ENCODE measurements around the gene ITLN2. TPM values are rescaled to one million over a fixed set of nuclear protein-coding genes. Genes with fewer than 3 reads are reported as not detected.

Gene ITLN2
- total and polyA plus RNA-seq, 8 donors = 0.19 TPM; not detected in 7

DNA sequence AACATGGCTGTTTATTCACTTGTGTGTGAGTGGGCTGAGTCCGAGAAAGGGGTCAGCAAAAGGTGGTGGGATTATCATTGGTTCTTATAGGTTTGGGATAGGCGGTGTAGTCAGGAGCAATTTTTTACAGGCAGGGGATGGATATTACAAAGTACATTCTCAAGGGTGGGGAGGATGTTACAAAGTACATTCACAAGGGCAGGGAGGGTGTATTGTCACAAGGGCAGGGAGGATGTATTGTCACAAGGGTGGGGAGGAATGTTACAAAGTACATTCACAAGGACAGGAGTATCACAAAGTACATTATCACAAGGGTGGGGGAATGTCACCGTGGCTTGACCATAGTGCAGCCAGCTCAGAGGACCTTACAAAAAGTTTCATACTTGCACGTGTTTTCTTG lies 31.1 kb upstream of the ITLN2 start:
- Histone ChIP-seq H3K36me3 (no peaks in the 10 kb centered on the region), H3K27ac (no peak overlapping the region), H3K9me3 (no peaks in the 10 kb centered on the region), H3K4me3 (no peak overlapping the region), H3K27me3 (no peaks in the 10 kb centered on the region), H3K4me1 (no peaks in the 10 kb centered on the region)
- FAIRE-seq (no peak), DNase-seq (no peak), ATAC-seq (no peak)
- intact Hi-C loops (cut with DNase I) = no loop called here
- TF ChIP-seq, protein P1, sequence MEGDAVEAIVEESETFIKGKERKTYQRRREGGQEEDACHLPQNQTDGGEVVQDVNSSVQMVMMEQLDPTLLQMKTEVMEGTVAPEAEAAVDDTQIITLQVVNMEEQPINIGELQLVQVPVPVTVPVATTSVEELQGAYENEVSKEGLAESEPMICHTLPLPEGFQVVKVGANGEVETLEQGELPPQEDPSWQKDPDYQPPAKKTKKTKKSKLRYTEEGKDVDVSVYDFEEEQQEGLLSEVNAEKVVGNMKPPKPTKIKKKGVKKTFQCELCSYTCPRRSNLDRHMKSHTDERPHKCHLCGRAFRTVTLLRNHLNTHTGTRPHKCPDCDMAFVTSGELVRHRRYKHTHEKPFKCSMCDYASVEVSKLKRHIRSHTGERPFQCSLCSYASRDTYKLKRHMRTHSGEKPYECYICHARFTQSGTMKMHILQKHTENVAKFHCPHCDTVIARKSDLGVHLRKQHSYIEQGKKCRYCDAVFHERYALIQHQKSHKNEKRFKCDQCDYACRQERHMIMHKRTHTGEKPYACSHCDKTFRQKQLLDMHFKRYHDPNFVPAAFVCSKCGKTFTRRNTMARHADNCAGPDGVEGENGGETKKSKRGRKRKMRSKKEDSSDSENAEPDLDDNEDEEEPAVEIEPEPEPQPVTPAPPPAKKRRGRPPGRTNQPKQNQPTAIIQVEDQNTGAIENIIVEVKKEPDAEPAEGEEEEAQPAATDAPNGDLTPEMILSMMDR (IDR thresholded peaks at IDR 0.05) = no peak
- WGBS, 2 donors = 95 to 98% methylated on average over 4 of the region's 4 CpGs

DNA sequence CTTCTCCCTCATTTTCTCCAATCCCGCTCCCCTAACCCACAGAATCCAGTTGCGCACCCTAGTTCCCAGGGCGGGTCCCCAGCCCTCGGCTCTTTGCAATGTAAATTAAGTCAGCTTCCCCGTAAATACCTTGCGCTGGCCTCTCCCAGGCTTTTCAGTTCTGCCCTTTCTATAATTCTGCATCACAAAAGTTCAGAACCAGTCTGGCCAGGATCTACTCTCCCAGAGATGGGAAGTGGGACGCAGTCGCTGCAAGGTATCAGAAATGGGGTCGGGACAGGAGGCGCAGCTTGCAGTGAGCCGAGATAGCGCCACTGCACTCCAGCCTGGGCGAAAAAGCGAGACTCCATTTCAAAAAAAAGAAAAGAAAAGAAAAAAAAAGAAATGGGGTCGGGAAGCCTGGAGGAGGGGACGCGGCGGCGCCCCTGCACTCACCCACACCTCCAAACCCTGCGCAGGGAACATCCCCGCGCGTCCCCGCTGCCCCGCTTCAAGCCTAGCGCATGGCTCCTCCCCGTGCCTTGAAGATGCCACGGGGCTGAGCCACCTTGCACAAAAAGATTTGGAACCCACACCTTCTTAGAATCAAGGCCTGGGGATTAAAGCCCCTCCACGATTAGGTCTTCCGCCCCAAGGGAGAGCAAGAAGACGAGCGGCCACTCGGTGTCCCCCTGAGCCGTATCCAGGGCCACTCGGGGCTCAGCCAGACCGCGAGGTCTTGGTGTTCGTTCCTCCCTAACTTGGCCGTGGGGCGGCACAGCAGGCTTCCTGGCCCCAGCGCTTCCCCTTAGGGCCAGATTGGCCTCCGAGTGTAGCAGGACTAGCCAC lies 27.2 kb upstream of the ITLN2 start:
- no peak overlapping the region for H3K4me3 ChIP-seq
- no peaks in the 10 kb centered on the region for H3K9me3 ChIP-seq
- H3K4me1 ChIP-seq = no peaks in the 10 kb centered on the region
- intact Hi-C loops (cut with DNase I) = no loop called here
- DNase-seq (no peak), ATAC-seq (no peak), FAIRE-seq (no peak)
- TF ChIP-seq, protein P1 (IDR thresholded peaks at IDR 0.05) = no peak
- 45 to 63% methylated on average over 42 of the region's 42 CpGs for whole genome bisulfite sequencing, 2 donors
- H3K36me3 ChIP-seq = no peaks in the 10 kb centered on the region
- no peak overlapping the region for H3K27ac ChIP-seq
- H3K27me3 ChIP-seq = no peaks in the 10 kb centered on the region

DNA sequence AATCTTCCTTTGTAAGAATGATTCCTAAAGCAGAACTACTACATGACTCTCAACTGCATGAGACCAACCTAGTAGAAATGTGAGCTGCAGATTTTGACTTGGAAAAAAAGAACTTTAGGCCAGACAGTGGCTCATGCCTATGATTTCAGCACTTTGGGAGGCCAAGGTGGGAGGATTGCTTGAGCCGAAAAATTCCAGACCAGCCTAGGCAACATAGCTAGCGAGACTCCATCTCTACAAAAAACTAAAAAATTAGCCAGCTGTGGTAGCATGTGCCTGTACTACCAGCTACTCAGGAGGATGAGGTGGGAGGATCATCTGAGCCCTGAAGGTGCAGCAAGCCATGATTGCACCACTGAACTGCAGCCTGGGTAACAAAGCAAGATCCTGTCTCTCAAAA lies 24.7 kb upstream of the ITLN2 start:
- FAIRE-seq = no peak
- Histone ChIP-seq H3K27ac (no peak overlapping the region), H3K4me3 (no peak overlapping the region), H3K4me1 (no peaks in the 10 kb centered on the region), H3K27me3 (no peaks in the 10 kb centered on the region), H3K36me3 (no peaks in the 10 kb centered on the region), H3K9me3 (no peaks in the 10 kb centered on the region)
- intact Hi-C loops (cut with DNase I) = no loop called here
- TF ChIP-seq, protein P1 (IDR thresholded peaks at IDR 0.05) = no peak
- no peak for ATAC-seq
- no peak for DNase-seq
- 96 to 98% methylated on average over 2 of the region's 2 CpGs for WGBS, 2 donors

DNA sequence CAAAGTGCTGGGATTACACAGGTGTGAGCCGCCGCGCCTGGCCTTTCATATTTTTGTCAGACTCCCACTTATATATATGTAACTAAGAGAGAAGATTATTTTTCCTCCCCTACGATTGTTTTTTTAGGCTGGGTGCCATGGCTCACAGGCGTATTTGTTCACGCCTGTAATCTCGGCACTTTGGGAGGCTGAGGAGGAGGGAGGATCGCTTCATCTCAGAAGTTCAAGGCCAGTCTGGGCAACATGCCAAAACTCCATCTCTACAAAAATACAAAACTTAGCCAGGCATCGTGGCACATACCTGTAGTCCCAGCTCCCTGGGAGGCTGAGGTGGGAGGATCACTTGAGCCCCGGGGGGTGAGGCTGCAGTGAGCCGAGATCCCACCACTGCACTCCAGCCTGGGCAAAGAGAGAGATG lies 23.9 kb upstream of the ITLN2 start:
- H3K27me3 ChIP-seq = no peaks in the 10 kb centered on the region
- H3K4me3 ChIP-seq = no peak overlapping the region
- TF ChIP-seq, protein P1 (IDR thresholded peaks at IDR 0.05) = no peak
- ATAC-seq (peak; percentile 90 to 95 (median 93)), FAIRE-seq (no peak), DNase-seq (peak; percentile 67 to 89 (median 83))
- H3K9me3 ChIP-seq = no peaks in the 10 kb centered on the region
- no peaks in the 10 kb centered on the region for H3K36me3 ChIP-seq
- 11 to 12% methylated on average over 11 of the region's 11 CpGs for WGBS, 2 donors
- intact Hi-C loops (cut with DNase I) = no loop called here
- H3K4me1 ChIP-seq = no peaks in the 10 kb centered on the region
- no peak overlapping the region for H3K27ac ChIP-seq

DNA sequence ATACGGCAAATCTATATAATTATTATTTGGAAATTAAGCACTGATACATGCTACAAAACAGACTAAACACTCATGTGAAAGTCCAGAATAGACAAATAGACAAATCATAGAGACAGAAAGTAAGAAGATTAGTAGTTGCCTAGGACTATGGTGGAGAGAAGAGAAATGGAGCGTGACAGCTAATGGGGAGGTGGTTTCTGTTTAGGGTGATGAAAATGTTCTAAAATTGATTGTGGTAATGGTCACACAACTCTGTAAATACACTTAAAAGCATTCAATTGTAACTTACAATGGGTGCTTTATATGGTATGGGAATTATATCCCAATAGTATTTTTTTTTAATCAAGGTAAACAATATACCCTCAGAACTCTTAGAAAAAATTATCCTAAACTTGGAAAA lies 20.4 kb upstream of the ITLN2 start:
- intact Hi-C loops (cut with DNase I) = no loop called here
- Histone ChIP-seq H3K36me3 (no peaks in the 10 kb centered on the region), H3K4me3 (no peak overlapping the region), H3K27me3 (no peaks in the 10 kb centered on the region), H3K27ac (no peak overlapping the region), H3K4me1 (no peaks in the 10 kb centered on the region), H3K9me3 (no peaks in the 10 kb centered on the region)
- 96 to 99% methylated on average over 2 of the region's 2 CpGs for WGBS, 2 donors
- ATAC-seq (no peak), DNase-seq (no peak), FAIRE-seq (no peak)
- TF ChIP-seq, protein P1 (IDR thresholded peaks at IDR 0.05) = no peak

All from pancreas (tissue), 10 donors.